Glomerular visceral epithelial cell (primary cell): ENCODE results near the gene CLEC1B.
"Not testable (repeated sequence)": the region's sequence is repeated elsewhere in the genome, so short reads cannot be mapped to it uniquely, and the experiment has no call there.

Experiments
- DNase-seq: peaks from one replicate; pipeline ENCODE4 v3.0.0-alpha.2; 2016; ENCODE audit errors: extremely low spot score

The CLEC1B gene

GRCh38 chr12:9999016-9999415 lies at the start of gene CLEC1B:
CLEC1B (minus strand) TSS chr12:9999121; CDS start chr12:9999100, 21 bp downstream.
- DNase-seq, result no peak

GRCh38 chr12:10048526-10048925 lies 49.6 kb upstream of the CLEC1B start:
- no peak for DNase-seq

GRCh38 chr12:10042167-10042566 lies 43.2 kb upstream of the CLEC1B start:
- DNase-seq, result no peak

GRCh38 chr12:10033783-10034545 lies 35.0 kb upstream of the CLEC1B start:
- DNase-seq, result no peak

GRCh38 chr12:10031771-10032175 lies 32.9 kb upstream of the CLEC1B start:
- no peak for DNase-seq

GRCh38 chr12:10031321-10031720 lies 32.4 kb upstream of the CLEC1B start:
- DNase-seq, result no peak

GRCh38 chr12:10030446-10030845 lies 31.5 kb upstream of the CLEC1B start, which contains the start of gene CLEC9A:
CLEC9A (plus strand) TSS chr12:10030682; CDS start chr12:10052688, 22,006 bp downstream.
- DNase-seq, result no peak

- DNase-seq, result no peak
Measured at GRCh38 chr12:10027721-10028120, 28.8 kb upstream of the CLEC1B start.

GRCh38 chr12:10027311-10027710 lies 28.4 kb upstream of the CLEC1B start:
- no peak for DNase-seq

GRCh38 chr12:10026666-10027065 lies 27.7 kb upstream of the CLEC1B start:
- not testable (repeated sequence) for DNase-seq

GRCh38 chr12:10025236-10025635 lies 26.3 kb upstream of the CLEC1B start:
- DNase-seq, result no peak

GRCh38 chr12:10021342-10021741 lies 22.4 kb upstream of the CLEC1B start:
- DNase-seq, result no peak

GRCh38 chr12:10018386-10018785 lies 19.5 kb upstream of the CLEC1B start:
- no peak for DNase-seq

GRCh38 chr12:10016881-10017280 lies 18.0 kb upstream of the CLEC1B start:
- DNase-seq, result no peak

- DNase-seq, result no peak
Measured at GRCh38 chr12:10015450-10015849, 16.5 kb upstream of the CLEC1B start.

- DNase-seq, result no peak
Measured at GRCh38 chr12:10012630-10013330, 13.9 kb upstream of the CLEC1B start.

GRCh38 chr12:10001171-10001776 lies 2.4 kb upstream of the CLEC1B start:
- DNase-seq, result no peak

GRCh38 chr12:9992296-9992695 lies 6.6 kb downstream of the CLEC1B start:
- no peak for DNase-seq

- DNase-seq, result no peak
Measured at GRCh38 chr12:9991876-9992275, 7.0 kb downstream of the CLEC1B start.

GRCh38 chr12:9980126-9980525 lies 18.8 kb downstream of the CLEC1B start:
- no peak for DNase-seq

- no peak for DNase-seq
Measured at GRCh38 chr12:9977916-9978315, 21.0 kb downstream of the CLEC1B start.

GRCh38 chr12:9976626-9977025 lies 22.3 kb downstream of the CLEC1B start:
- DNase-seq, result not testable (repeated sequence)

- no peak for DNase-seq
Measured at GRCh38 chr12:9975614-9976013, 23.3 kb downstream of the CLEC1B start.
